ENCODE data around the gene MAD1L1. TPM values are rescaled to one million over a fixed set of nuclear protein-coding genes. Genes with fewer than 3 reads are reported as not detected.

MAD1L1 gene
- total RNA-seq, 1 experiment from 2014 or later: 43.8 TPM

DNA sequence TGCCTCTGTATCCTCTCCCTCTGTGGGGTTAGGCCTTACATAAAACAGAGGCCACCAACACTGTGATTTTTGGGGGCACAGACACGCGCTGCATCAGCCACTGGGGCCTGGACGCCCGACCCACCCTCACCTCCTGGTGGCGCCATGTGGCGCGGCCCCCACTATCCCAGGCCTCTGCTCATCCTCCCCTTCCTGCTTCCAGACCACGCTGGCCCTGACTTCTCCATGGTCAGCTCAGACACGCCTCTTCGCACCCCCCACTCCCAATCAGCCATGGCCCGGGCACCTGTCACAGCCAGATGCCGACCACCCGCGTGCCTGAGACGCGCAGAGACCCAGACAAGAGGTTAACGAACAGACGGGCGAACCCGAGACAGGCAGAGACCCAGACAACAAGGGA lies 298.7 kb downstream of the MAD1L1 start:
- TF ChIP-seq NFE2L1 (CRISPR knock-in tag; IDR thresholded peaks at IDR 0.05) (no peak), RORB (CRISPR knock-in tag; IDR thresholded peaks at IDR 0.05) (no peak), HMGA2 (CRISPR knock-in tag; IDR thresholded peaks at IDR 0.05) (no peak), MXD4 (CRISPR knock-in tag; IDR thresholded peaks at IDR 0.05; ENCODE audit: borderline replicate concordance) (no peak), RELA (CRISPR knock-in tag; IDR thresholded peaks at IDR 0.05; ENCODE audit: borderline replicate concordance) (no peak), SMAD4 (CRISPR knock-in tag; IDR thresholded peaks at IDR 0.05) (no peak), TEAD4 (CRISPR knock-in tag; IDR thresholded peaks at IDR 0.05) (no peak)
- peak overlapping the region; percentile 56 for H3K27ac Mint-ChIP-seq
- peaks cover 34% of the 10 kb centered on the region for H3K36me3 Mint-ChIP-seq
- ChIA-PET CTCF (no interaction called here), POLR2A (no interaction called here)
- no peak overlapping the region for H3K4me3 Mint-ChIP-seq
- H3K4me1 Mint-ChIP-seq: no peaks in the 10 kb centered on the region
- H3K9me3 Mint-ChIP-seq: peaks cover 15% of the 10 kb centered on the region
- DNase-seq (ENCODE audit: low spot score): peak; percentile 34
- peak; percentile 65; the same call in 1 of the 2 replicates for ATAC-seq
- H3K27me3 Mint-ChIP-seq (ENCODE audit: low read depth): peaks cover 2% of the 10 kb centered on the region; the same call in 1 of the 2 replicates

DNA sequence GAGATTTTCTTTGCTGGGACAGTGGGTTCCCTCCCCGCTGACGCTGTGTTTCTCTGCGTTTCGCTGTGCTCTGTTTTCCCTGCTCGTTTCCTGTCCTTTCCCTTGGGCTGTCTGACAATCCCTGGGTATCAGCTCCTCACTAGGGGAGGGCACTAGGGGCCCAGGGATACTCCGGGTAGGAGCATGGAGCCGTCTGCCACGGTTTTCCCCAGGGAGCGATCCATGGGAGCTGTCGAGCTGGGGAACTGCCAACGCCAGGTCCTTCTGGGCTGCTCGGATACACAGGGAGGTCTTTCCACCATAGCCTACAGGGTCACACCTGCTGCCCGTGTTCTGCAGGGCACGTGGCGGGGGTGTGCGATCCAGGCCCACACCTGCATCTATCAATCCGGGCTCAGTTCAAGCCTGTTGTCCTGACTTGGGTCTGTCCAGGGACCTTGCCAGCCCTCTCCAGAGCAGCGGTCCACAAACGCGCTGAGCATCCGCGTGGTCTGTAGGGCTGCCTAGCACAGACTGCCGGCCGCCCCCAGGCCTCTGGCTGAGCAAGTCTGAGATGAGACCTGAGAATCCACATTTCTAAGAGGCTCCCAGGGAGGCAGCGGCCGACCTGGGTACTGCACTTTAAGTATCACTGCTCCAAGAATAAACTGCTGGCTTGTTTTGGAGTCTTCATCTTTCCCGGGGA lies 299.5 kb downstream of the MAD1L1 start:
- Mint-ChIP-seq H3K36me3 (peaks cover 26% of the 10 kb centered on the region), H3K27me3 (ENCODE audit: low read depth) (peaks cover 2% of the 10 kb centered on the region; the same call in 1 of the 2 replicates), H3K4me1 (no peaks in the 10 kb centered on the region), H3K27ac (no peak overlapping the region), H3K4me3 (no peak overlapping the region), H3K9me3 (peaks cover 9% of the 10 kb centered on the region)
- CTCF ChIA-PET: no interaction called here
- DNase-seq (ENCODE audit: low spot score) (no peak), ATAC-seq (no peak)
- POLR2A ChIA-PET: no interaction called here
- TF ChIP-seq TEAD4 (CRISPR knock-in tag; IDR thresholded peaks at IDR 0.05) (no peak), TP53 (CRISPR knock-in tag; IDR thresholded peaks at IDR 0.05) (no peak), CBFB (CRISPR knock-in tag; IDR thresholded peaks at IDR 0.05; ENCODE audit: low read depth) (no peak), ZBTB21 (CRISPR knock-in tag; IDR thresholded peaks at IDR 0.05; ENCODE audit: borderline replicate concordance) (no peak), MXD4 (CRISPR knock-in tag; IDR thresholded peaks at IDR 0.05; ENCODE audit: borderline replicate concordance) (no peak), MYBL2 (CRISPR knock-in tag; IDR thresholded peaks at IDR 0.05) (no peak), NR1H2 (CRISPR knock-in tag; IDR thresholded peaks at IDR 0.05) (no peak), TCF7 (CRISPR knock-in tag; IDR thresholded peaks at IDR 0.05; ENCODE audit: low read depth) (no peak), GABPB1 (CRISPR knock-in tag; IDR thresholded peaks at IDR 0.05) (no peak), NR3C1 (CRISPR knock-in tag; conservative IDR thresholded peaks at IDR 0.05; ENCODE audit: low read depth) (no peak), JAZF1 (CRISPR knock-in tag; IDR thresholded peaks at IDR 0.05) (no peak), ZNF317 (CRISPR knock-in tag; IDR thresholded peaks at IDR 0.05; ENCODE audit: borderline replicate concordance, low read depth) (no peak), ZNF423 (CRISPR knock-in tag; IDR thresholded peaks at IDR 0.05) (no peak)
- TF ChIP-seq, protein P1, sequence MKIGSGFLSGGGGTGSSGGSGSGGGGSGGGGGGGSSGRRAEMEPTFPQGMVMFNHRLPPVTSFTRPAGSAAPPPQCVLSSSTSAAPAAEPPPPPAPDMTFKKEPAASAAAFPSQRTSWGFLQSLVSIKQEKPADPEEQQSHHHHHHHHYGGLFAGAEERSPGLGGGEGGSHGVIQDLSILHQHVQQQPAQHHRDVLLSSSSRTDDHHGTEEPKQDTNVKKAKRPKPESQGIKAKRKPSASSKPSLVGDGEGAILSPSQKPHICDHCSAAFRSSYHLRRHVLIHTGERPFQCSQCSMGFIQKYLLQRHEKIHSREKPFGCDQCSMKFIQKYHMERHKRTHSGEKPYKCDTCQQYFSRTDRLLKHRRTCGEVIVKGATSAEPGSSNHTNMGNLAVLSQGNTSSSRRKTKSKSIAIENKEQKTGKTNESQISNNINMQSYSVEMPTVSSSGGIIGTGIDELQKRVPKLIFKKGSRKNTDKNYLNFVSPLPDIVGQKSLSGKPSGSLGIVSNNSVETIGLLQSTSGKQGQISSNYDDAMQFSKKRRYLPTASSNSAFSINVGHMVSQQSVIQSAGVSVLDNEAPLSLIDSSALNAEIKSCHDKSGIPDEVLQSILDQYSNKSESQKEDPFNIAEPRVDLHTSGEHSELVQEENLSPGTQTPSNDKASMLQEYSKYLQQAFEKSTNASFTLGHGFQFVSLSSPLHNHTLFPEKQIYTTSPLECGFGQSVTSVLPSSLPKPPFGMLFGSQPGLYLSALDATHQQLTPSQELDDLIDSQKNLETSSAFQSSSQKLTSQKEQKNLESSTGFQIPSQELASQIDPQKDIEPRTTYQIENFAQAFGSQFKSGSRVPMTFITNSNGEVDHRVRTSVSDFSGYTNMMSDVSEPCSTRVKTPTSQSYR (CRISPR knock-in tag; IDR thresholded peaks at IDR 0.05): no peak
- TF ChIP-seq, protein P2, sequence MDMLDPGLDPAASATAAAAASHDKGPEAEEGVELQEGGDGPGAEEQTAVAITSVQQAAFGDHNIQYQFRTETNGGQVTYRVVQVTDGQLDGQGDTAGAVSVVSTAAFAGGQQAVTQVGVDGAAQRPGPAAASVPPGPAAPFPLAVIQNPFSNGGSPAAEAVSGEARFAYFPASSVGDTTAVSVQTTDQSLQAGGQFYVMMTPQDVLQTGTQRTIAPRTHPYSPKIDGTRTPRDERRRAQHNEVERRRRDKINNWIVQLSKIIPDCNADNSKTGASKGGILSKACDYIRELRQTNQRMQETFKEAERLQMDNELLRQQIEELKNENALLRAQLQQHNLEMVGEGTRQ (CRISPR knock-in tag; IDR thresholded peaks at IDR 0.05): no peak
- TF ChIP-seq, protein P3, sequence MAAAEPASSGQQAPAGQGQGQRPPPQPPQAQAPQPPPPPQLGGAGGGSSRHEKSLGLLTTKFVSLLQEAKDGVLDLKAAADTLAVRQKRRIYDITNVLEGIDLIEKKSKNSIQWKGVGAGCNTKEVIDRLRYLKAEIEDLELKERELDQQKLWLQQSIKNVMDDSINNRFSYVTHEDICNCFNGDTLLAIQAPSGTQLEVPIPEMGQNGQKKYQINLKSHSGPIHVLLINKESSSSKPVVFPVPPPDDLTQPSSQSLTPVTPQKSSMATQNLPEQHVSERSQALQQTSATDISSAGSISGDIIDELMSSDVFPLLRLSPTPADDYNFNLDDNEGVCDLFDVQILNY (CRISPR knock-in tag; IDR thresholded peaks at IDR 0.05): no peak
- TF ChIP-seq, protein P4, sequence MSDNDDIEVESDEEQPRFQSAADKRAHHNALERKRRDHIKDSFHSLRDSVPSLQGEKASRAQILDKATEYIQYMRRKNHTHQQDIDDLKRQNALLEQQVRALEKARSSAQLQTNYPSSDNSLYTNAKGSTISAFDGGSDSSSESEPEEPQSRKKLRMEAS (CRISPR knock-in tag; IDR thresholded peaks at IDR 0.05): no peak
- TF ChIP-seq, protein P5, sequence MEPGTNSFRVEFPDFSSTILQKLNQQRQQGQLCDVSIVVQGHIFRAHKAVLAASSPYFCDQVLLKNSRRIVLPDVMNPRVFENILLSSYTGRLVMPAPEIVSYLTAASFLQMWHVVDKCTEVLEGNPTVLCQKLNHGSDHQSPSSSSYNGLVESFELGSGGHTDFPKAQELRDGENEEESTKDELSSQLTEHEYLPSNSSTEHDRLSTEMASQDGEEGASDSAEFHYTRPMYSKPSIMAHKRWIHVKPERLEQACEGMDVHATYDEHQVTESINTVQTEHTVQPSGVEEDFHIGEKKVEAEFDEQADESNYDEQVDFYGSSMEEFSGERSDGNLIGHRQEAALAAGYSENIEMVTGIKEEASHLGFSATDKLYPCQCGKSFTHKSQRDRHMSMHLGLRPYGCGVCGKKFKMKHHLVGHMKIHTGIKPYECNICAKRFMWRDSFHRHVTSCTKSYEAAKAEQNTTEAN (CRISPR knock-in tag; IDR thresholded peaks at IDR 0.05): no peak
